ENCODE measurements around the gene WDR41. TPM values are rescaled to one million over a fixed set of nuclear protein-coding genes. Genes with fewer than 3 reads are reported as not detected.

Gene WDR41
- total and polyA plus RNA-seq, 9 of the 15 experiments (the other 6 are each of a cell fraction or from before 2014, with no cell fraction given), result 33.6 to 67.2 (median 55.5) TPM

- H3K4me2 ChIP-seq (ENCODE audit: insufficient read depth, low read length), result no peak overlapping the region
- peaks cover 9 to 20% of the 10 kb centered on the region in 2 experiments for H3K4me1 ChIP-seq (replicated peaks in 1 of 2; ENCODE audit: control insufficient read depth in 2 of 2, insufficient read depth in 2 of 2, low read length in 2 of 2)
- intact Hi-C loops (cut with micrococcal nuclease), result no loop called here
- H3K27me3 ChIP-seq (ENCODE audit: control insufficient read depth in 2 of 2, insufficient read depth in 2 of 2, low read length in 2 of 2), result no peaks in the 10 kb centered on the region
- no peaks in the 10 kb centered on the region for H3K79me2 ChIP-seq (ENCODE audit: control insufficient read depth, insufficient read depth, low read length)
- CTCF ChIA-PET (ENCODE audit: low intra/inter-chr PET ratio), result no interaction called here
- H3K27ac ChIP-seq (ENCODE audit: extremely low read depth, low read depth, low read length), result no peak overlapping the region
- TF ChIP-seq GABPA (tag; conservative IDR thresholded peaks at IDR 0.05; ENCODE audit: low read depth) (no peak), AFF4 (CRISPR knock-in tag; IDR thresholded peaks at IDR 0.05) (no peak)
- H3K4me3 ChIP-seq, result no peak overlapping the region
- H4K20me1 ChIP-seq (replicated peaks; ENCODE audit: control insufficient read depth, insufficient read depth, low read length), result no peaks in the 10 kb centered on the region
- no peaks in the 10 kb centered on the region for H3K9me1 ChIP-seq (ENCODE audit: control insufficient read depth, insufficient read depth, low read length)
- DNase-seq (ENCODE audit: extremely low read depth in 1 of 4, low spot score in 3 of 4) (no peak), ATAC-seq (no peak), FAIRE-seq (no peak)
- H2AFZ ChIP-seq (ENCODE audit: low read depth, low read length), result no peak overlapping the region
- H3K9ac ChIP-seq (ENCODE audit: insufficient read depth in 1 of 2, low read depth in 2 of 2, low read length in 2 of 2), result no peak overlapping the region
- no TSS peak for BruUV-seq (replicated peaks)
- in situ Hi-C loops (cut with MboI), result no loop called here
- H3K9me3 ChIP-seq (replicated peaks; ENCODE audit: control insufficient read depth, insufficient read depth, low read depth, low read length), result no peaks in the 10 kb centered on the region
- POLR2A ChIA-PET, result no interaction called here
- peaks cover 32% of the 10 kb centered on the region for H3K36me3 ChIP-seq (ENCODE audit: control insufficient read depth, insufficient read depth, low read length)
- 100% methylated on average over 1 of the region's 1 CpG for WGBS (ENCODE audit: insufficient coverage, low coverage, missing lambda C conversion rate)
These were observed 39.8 kb downstream of the WDR41 start for GRCh38 chr5:77452351-77452750.

Measured in K562 (cell line).